Measurements from ENCODE around the gene GRID1.

The GRID1 gene

DNA sequence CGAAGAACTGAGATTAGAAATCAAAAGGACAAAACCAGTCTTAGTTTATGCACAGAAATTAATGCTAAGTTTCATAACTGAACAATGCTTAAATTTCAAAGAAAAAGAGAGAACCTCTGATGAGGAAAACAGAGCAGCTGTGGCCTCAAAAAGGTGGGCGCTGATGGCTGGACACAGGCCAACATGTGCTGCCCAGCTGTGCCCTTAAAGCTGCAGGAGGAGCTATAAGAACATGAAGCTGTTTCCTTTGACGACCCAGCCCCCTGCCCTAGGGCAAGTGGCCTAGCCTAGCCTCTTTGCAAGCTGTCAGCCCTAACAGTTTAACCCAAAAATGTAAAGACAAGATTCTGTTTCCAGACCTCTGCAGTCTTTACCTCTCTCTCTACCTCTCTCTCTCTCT is 107.7 kb downstream of the GRID1 start:
- TF ChIP-seq CTCF (IDR thresholded peaks at IDR 0.05; ENCODE audit: control insufficient read depth, extremely low read depth, insufficient read depth) = no peak
- DNase-seq (ENCODE audit: low read depth) = no peak

GRCh38 chr10:86258499-86258898 is 108.1 kb downstream of the GRID1 start:
- no peak overlapping the region for H3K4me3 ChIP-seq (ENCODE audit: low read depth, low read length)
- no peak for DNase-seq (ENCODE audit: low read depth)

More for the DNA sequence above, 107.7 kb downstream of the GRID1 start:
- no peak overlapping the region for H3K4me3 ChIP-seq (ENCODE audit: low read depth, low read length)

DNA sequence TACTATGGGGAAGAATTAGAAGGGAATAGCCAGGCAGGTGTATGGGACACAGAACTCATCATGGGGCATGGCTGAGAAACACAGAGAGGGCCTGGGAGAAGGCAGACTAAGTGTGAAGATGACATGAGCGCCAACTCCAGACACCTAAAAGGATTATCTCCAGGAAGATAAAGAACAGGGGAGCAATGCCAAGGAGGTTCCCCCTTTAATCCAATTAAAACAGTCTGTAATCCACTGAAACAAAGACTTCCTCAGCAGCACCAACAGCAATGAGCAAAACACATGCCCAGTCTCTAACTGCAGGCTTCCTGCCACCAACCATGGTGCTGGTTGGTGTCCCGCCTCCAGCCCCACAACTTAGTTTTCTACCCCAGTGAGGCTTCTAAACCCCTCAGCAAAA is 108.9 kb downstream of the GRID1 start:
- no peak overlapping the region for H3K4me3 ChIP-seq (ENCODE audit: low read depth, low read length)

More at GRCh38 chr10:86258499-86258898, 108.1 kb downstream of the GRID1 start:
- TF ChIP-seq CTCF (IDR thresholded peaks at IDR 0.05; ENCODE audit: control insufficient read depth, extremely low read depth, insufficient read depth) = no peak

DNA sequence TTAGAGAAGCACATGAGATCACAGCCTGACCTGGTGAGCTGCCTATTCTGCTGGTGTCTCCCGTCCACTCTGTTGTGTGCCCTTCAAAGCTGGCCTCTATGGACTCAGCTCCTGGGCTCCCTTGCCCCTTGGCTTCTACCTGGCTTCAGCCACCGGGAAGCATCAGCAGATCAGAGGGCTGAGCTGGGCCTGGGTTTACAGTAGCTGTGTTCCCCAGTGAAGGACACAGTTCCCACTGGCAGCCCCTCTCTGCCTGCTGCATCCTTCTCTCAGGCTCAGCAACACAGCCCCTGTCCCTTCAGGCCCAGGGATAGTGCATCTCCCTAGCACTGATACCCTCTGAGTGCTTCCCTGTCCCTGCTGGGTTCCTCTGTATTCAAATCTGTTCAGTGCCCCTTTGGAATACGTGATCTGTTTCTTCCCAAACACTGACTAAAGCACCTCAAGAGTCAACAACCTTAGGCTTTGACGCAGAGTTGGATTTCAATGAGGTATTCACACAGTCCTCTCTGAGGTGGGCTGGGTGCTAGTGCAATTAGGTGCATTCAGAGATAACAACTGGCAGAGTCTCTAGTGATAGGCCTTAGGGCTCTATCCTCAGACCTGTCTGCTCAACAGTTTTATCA is 109.8 kb downstream of the GRID1 start:
- no peak for TF ChIP-seq CTCF (IDR thresholded peaks at IDR 0.05; ENCODE audit: control insufficient read depth, extremely low read depth, insufficient read depth)
- DNase-seq (ENCODE audit: low read depth) = no peak
- no peak overlapping the region for H3K4me3 ChIP-seq (ENCODE audit: low read depth, low read length)

More for the DNA sequence above, 108.9 kb downstream of the GRID1 start:
- DNase-seq (ENCODE audit: low read depth) = no peak
- TF ChIP-seq CTCF (IDR thresholded peaks at IDR 0.05; ENCODE audit: control insufficient read depth, extremely low read depth, insufficient read depth) = no peak

- no peak for DNase-seq (ENCODE audit: low read depth)
- no peak for TF ChIP-seq CTCF (IDR thresholded peaks at IDR 0.05; ENCODE audit: control insufficient read depth, extremely low read depth, insufficient read depth)
- H3K4me3 ChIP-seq (ENCODE audit: low read depth, low read length) = no peak overlapping the region
These were observed 111.0 kb downstream of the GRID1 start for GRCh38 chr10:86255405-86256251.

- no peak overlapping the region for H3K4me3 ChIP-seq (ENCODE audit: low read depth, low read length)
- no peak for TF ChIP-seq CTCF (IDR thresholded peaks at IDR 0.05; ENCODE audit: control insufficient read depth, extremely low read depth, insufficient read depth)
- DNase-seq (ENCODE audit: low read depth) = no peak
These were observed 111.9 kb downstream of the GRID1 start for GRCh38 chr10:86254526-86255174.
